ENCODE results near the gene CCDC51. TPM values are rescaled to one million over a fixed set of nuclear protein-coding genes. Genes with fewer than 3 reads are reported as not detected.
A peak's percentile ranks its signal among the peaks of the same experiment; 100 is the strongest.
"Not testable (repeated sequence)": the region's sequence is repeated elsewhere in the genome, so short reads cannot be mapped to it uniquely, and the experiment has no call there.

The CCDC51 gene, protein sequence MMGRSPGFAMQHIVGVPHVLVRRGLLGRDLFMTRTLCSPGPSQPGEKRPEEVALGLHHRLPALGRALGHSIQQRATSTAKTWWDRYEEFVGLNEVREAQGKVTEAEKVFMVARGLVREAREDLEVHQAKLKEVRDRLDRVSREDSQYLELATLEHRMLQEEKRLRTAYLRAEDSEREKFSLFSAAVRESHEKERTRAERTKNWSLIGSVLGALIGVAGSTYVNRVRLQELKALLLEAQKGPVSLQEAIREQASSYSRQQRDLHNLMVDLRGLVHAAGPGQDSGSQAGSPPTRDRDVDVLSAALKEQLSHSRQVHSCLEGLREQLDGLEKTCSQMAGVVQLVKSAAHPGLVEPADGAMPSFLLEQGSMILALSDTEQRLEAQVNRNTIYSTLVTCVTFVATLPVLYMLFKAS
- 10 to 100 TPM; 23.4 to 33.3 (median 29.2) TPM for total RNA-seq

DNA sequence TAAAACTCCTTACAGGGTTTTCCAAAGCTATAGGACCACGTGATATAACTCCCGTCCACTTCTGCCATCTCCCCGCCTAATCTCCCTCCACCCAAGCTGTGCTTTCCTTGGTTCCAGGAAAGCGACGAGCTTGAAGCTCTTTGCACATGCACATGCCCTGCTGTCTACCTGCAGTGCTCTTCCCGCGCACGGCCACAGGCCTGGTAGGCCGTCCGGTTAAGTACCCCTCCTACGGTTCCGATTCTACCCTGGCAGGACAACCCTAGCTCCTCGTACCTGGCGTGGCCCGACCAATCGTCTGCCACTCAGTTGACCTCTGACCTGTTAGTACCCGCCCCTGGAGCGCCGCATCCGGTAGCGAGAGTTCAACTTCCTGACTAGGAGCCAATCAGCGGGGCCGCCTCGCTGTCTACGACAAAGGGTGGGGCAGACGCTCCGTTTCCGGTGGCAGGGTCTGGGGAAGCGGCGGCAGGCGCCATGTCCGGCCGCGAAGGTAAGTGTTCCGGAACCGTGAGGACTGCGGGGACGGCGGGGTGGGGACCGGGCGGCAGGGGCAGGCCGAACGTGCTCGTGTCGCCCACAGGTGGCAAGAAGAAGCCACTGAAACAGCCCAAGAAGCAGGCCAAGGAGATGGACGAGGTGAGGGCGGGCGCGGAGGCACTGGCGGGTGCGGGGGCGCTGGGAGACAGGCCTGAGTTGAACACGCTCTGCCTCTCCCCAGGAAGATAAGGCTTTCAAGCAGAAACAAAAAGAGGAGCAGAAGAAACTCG lies at the start of gene CCDC51, which contains the start of gene TMA7:
CCDC51 (minus strand) TSS at position 300 of the 770 bp plus-strand sequence. CDS start 4,991 bp downstream, outside the sequence.
TMA7 (plus strand) TSS at position 438 of the 770 bp plus-strand sequence; CDS start at position 478, 40 bp downstream.
- whole genome bisulfite sequencing, 2 donors = 0 to 1% methylated on average over 49 to 53 of the region's 54 CpGs
- peak; percentile 87 to 96 for TF ChIP-seq POLR2A (IDR thresholded peaks at IDR 0.05)
- TF ChIP-seq CTCF (IDR thresholded peaks at IDR 0.05) = peak in 2 of 5 experiments; percentile 35 to 39
- TF ChIP-seq EP300 (IDR thresholded peaks at IDR 0.05) = peak; percentile 89 to 98
- Histone ChIP-seq H3K9me3 (no peaks in the 10 kb centered on the region), H3K27me3 (no peaks in the 10 kb centered on the region), H3K27ac (peak within 1 kb of the TSS; percentile 78 to 97 (median 92)), H3K4me3 (peak within 1 kb of the TSS; percentile 78 to 91 (median 86)), H3K36me3 (peaks cover 0 to 33% (median 0%) of the 10 kb centered on the region in 3 donors), H3K4me1 (peaks cover 0 to 42% (median 25%) of the 10 kb centered on the region in 4 donors)
- DNase-seq (ENCODE audit: low spot score in 2 of 2) = peak; percentile 98

GRCh38 chr3:48486952-48487351 lies 47.0 kb upstream of the CCDC51 start:
- Histone ChIP-seq H3K36me3 (peaks cover 0 to 9% (median 0%) of the 10 kb centered on the region in 3 donors), H3K9me3 (no peaks in the 10 kb centered on the region), H3K27me3 (no peaks in the 10 kb centered on the region), H3K4me1 (no peaks in the 10 kb centered on the region), H3K4me3 (no peak overlapping the region), H3K27ac (no peak overlapping the region)
- WGBS, 2 donors = 93 to 94% methylated on average over 5 of the region's 5 CpGs
- TF ChIP-seq CTCF (IDR thresholded peaks at IDR 0.05) (no peak), EP300 (IDR thresholded peaks at IDR 0.05) (no peak), POLR2A (IDR thresholded peaks at IDR 0.05) (no peak)
- DNase-seq (ENCODE audit: low spot score in 2 of 2) = no peak

GRCh38 chr3:48482822-48483221 lies 42.9 kb upstream of the CCDC51 start:
- H3K9me3 ChIP-seq; H3K27ac ChIP-seq; H3K27me3 ChIP-seq; H3K4me1 ChIP-seq; H3K4me3 ChIP-seq; DNase-seq (ENCODE audit: low spot score in 2 of 2): not testable (repeated sequence)
- WGBS, 2 donors = 79 to 87% methylated on average over 6 of the region's 6 CpGs
- H3K36me3 ChIP-seq = peaks cover 0 to 18% (median 0%) of the 10 kb centered on the region in 3 donors

GRCh38 chr3:48480891-48481290 lies 41.0 kb upstream of the CCDC51 start:
- not testable (repeated sequence) for DNase-seq (ENCODE audit: low spot score in 2 of 2); H3K27ac ChIP-seq; H3K27me3 ChIP-seq; H3K9me3 ChIP-seq; H3K4me1 ChIP-seq; H3K4me3 ChIP-seq
- peaks cover 0 to 32% (median 0%) of the 10 kb centered on the region in 3 donors for H3K36me3 ChIP-seq
- 96% methylated on average over 11 of the region's 11 CpGs for WGBS, 2 donors

GRCh38 chr3:48478626-48479555 lies 39.0 kb upstream of the CCDC51 start:
- H3K27me3 ChIP-seq = no peaks in the 10 kb centered on the region
- 82% methylated on average over 19 of the region's 19 CpGs for WGBS, 2 donors
- peaks cover 0 to 32% (median 0%) of the 10 kb centered on the region in 3 donors for H3K36me3 ChIP-seq
- H3K4me1 ChIP-seq = peaks cover 0 to 4% (median 0%) of the 10 kb centered on the region in 4 donors
- H3K27ac ChIP-seq = peak overlapping the region in 1 of 4 donors; percentile 62
- no peak for DNase-seq (ENCODE audit: low spot score in 2 of 2)
- H3K9me3 ChIP-seq = no peaks in the 10 kb centered on the region
- TF ChIP-seq CTCF (IDR thresholded peaks at IDR 0.05) (no peak), EP300 (IDR thresholded peaks at IDR 0.05) (no peak), POLR2A (IDR thresholded peaks at IDR 0.05) (no peak)
- no peak overlapping the region for H3K4me3 ChIP-seq

Measured in tibial nerve (tissue), 4 donors.